Activated CD4-positive, alpha-beta T cell treated with anti-CD3 and anti-CD28 coated beads, Interleukin-2, amount 10 ng/mL, durations not matched to agents 24 days and 14 days (primary cell): ENCODE measurements around the gene NFX1. TPM values are rescaled to one million over a fixed set of nuclear protein-coding genes. Genes with fewer than 3 reads are reported as not detected.

Experiments used
- DNase-seq: peaks from one replicate; pipeline ENCODE4 v3.0.0; 2022
- H3K27ac Mint-ChIP-seq: one replicate; pipeline ENCODE4 v1.8.0; 2022; ENCODE audit warnings: mild to moderate bottlenecking, mixed read lengths
- H3K27me3 Mint-ChIP-seq: one replicate; pipeline ENCODE4 v1.8.0; 2022; ENCODE audit warnings: mixed read lengths
- H3K36me3 Mint-ChIP-seq: one replicate; pipeline ENCODE4 v1.8.0; 2022; ENCODE audit warnings: low read depth, mild to moderate bottlenecking, mixed read lengths
- H3K4me1 Mint-ChIP-seq: one replicate; pipeline ENCODE4 v1.8.0; 2021; ENCODE audit warnings: mixed read lengths
- H3K4me3 Mint-ChIP-seq: one replicate; pipeline ENCODE4 v1.8.0; 2022; ENCODE audit warnings: mild to moderate bottlenecking, moderate library complexity, mixed read lengths
- H3K9me3 Mint-ChIP-seq: one replicate; pipeline ENCODE4 v1.8.0; 2021; ENCODE audit warnings: mixed read lengths
- intact Hi-C: fragments of 100-400 bp; cut with micrococcal nuclease; formaldehyde crosslinking; loops from one replicate; pipeline ENCODE4 v1.15.1; 2023
- total RNA-seq: library from RNA; stranded (reverse); gene quantifications from 2 replicates; pipeline ENCODE4 v1.2.3, GENCODE V29; 2022

Gene NFX1
- total RNA-seq, result 37.2 and 38.7 TPM in 2 replicates

GRCh38 chr9:33290247-33291030, at the start of gene NFX1:
TSS of gene NFX1 (plus strand) at chr9:33290516. CDS start at chr9:33290573, 57 bp downstream.
- H3K4me1 Mint-ChIP-seq, result peaks cover 53% of the 10 kb centered on the region
- peaks cover 3% of the 10 kb centered on the region for H3K27me3 Mint-ChIP-seq
- intact Hi-C loops, result loop anchor here (1.0 to 10.0 kb wide), 11 partner anchors 16 to 759 kb away; partner anchors contain the start of genes APTX, B4GALT1, BAG1 and NOL6
- peak; percentile 100 for DNase-seq
- peaks cover 47% of the 10 kb centered on the region for H3K36me3 Mint-ChIP-seq
- peak within 1 kb of the TSS; percentile 99 for H3K4me3 Mint-ChIP-seq
- H3K9me3 Mint-ChIP-seq, result peaks cover 7% of the 10 kb centered on the region
- peak within 1 kb of the TSS; percentile 100 for H3K27ac Mint-ChIP-seq

- H3K9me3 Mint-ChIP-seq, result no peaks in the 10 kb centered on the region
- no peak overlapping the region for H3K27ac Mint-ChIP-seq
- H3K4me1 Mint-ChIP-seq, result peaks cover 9% of the 10 kb centered on the region
- H3K36me3 Mint-ChIP-seq, result no peaks in the 10 kb centered on the region
- no peak for DNase-seq
- intact Hi-C loops, result no loop called here
- H3K27me3 Mint-ChIP-seq, result no peaks in the 10 kb centered on the region
- no peak overlapping the region for H3K4me3 Mint-ChIP-seq
Observed at GRCh38 chr9:33241298-33241697, 49.0 kb upstream of the NFX1 start.

GRCh38 chr9:33242609-33243134, 47.6 kb upstream of the NFX1 start:
- Mint-ChIP-seq H3K27me3 (no peaks in the 10 kb centered on the region), H3K27ac (no peak overlapping the region), H3K9me3 (no peaks in the 10 kb centered on the region), H3K4me1 (peaks cover 9% of the 10 kb centered on the region), H3K4me3 (no peak overlapping the region), H3K36me3 (peaks cover 3% of the 10 kb centered on the region)
- DNase-seq, result no peak
- intact Hi-C loops, result no loop called here

GRCh38 chr9:33244137-33244784, 46.1 kb upstream of the NFX1 start:
- H3K27ac Mint-ChIP-seq, result no peak overlapping the region
- H3K27me3 Mint-ChIP-seq, result no peaks in the 10 kb centered on the region
- intact Hi-C loops, result no loop called here
- no peak overlapping the region for H3K4me3 Mint-ChIP-seq
- DNase-seq, result no peak
- peaks cover 10% of the 10 kb centered on the region for H3K36me3 Mint-ChIP-seq
- H3K9me3 Mint-ChIP-seq, result no peaks in the 10 kb centered on the region
- peaks cover 9% of the 10 kb centered on the region for H3K4me1 Mint-ChIP-seq

- H3K4me1 Mint-ChIP-seq, result peaks cover 9% of the 10 kb centered on the region
- no peaks in the 10 kb centered on the region for H3K27me3 Mint-ChIP-seq
- H3K9me3 Mint-ChIP-seq, result no peaks in the 10 kb centered on the region
- H3K36me3 Mint-ChIP-seq, result peaks cover 10% of the 10 kb centered on the region
- no peak overlapping the region for H3K27ac Mint-ChIP-seq
- intact Hi-C loops, result no loop called here
- no peak for DNase-seq
- H3K4me3 Mint-ChIP-seq, result no peak overlapping the region
Observed at GRCh38 chr9:33245341-33245740, 45.0 kb upstream of the NFX1 start.

GRCh38 chr9:33246269-33246860, 44.0 kb upstream of the NFX1 start:
- peaks cover 9% of the 10 kb centered on the region for H3K4me1 Mint-ChIP-seq
- H3K27me3 Mint-ChIP-seq, result no peaks in the 10 kb centered on the region
- intact Hi-C loops, result no loop called here
- H3K27ac Mint-ChIP-seq, result no peak overlapping the region
- H3K9me3 Mint-ChIP-seq, result no peaks in the 10 kb centered on the region
- H3K4me3 Mint-ChIP-seq, result no peak overlapping the region
- peaks cover 12% of the 10 kb centered on the region for H3K36me3 Mint-ChIP-seq
- no peak for DNase-seq

- intact Hi-C loops, result no loop called here
- no peak for DNase-seq
- Mint-ChIP-seq H3K27me3 (no peaks in the 10 kb centered on the region), H3K27ac (no peak overlapping the region), H3K36me3 (peaks cover 24% of the 10 kb centered on the region), H3K4me1 (peaks cover 6% of the 10 kb centered on the region), H3K4me3 (no peak overlapping the region), H3K9me3 (no peaks in the 10 kb centered on the region)
Observed at GRCh38 chr9:33248606-33249005, 41.7 kb upstream of the NFX1 start.

GRCh38 chr9:33249087-33249658, 41.1 kb upstream of the NFX1 start:
- Mint-ChIP-seq H3K27ac (no peak overlapping the region), H3K4me3 (no peak overlapping the region), H3K4me1 (peaks cover 2% of the 10 kb centered on the region), H3K36me3 (peaks cover 27% of the 10 kb centered on the region), H3K9me3 (no peaks in the 10 kb centered on the region), H3K27me3 (no peaks in the 10 kb centered on the region)
- intact Hi-C loops, result no loop called here
- no peak for DNase-seq

GRCh38 chr9:33249983-33250382, 40.3 kb upstream of the NFX1 start:
- intact Hi-C loops, result no loop called here
- H3K4me1 Mint-ChIP-seq, result peaks cover 2% of the 10 kb centered on the region
- peak overlapping the region; percentile 14 for H3K27ac Mint-ChIP-seq
- no peak overlapping the region for H3K4me3 Mint-ChIP-seq
- H3K27me3 Mint-ChIP-seq, result no peaks in the 10 kb centered on the region
- H3K36me3 Mint-ChIP-seq, result peaks cover 34% of the 10 kb centered on the region
- DNase-seq, result no peak
- no peaks in the 10 kb centered on the region for H3K9me3 Mint-ChIP-seq

GRCh38 chr9:33250458-33250995, 39.8 kb upstream of the NFX1 start:
- Mint-ChIP-seq H3K4me1 (peaks cover 2% of the 10 kb centered on the region), H3K9me3 (no peaks in the 10 kb centered on the region), H3K36me3 (peaks cover 35% of the 10 kb centered on the region), H3K27me3 (no peaks in the 10 kb centered on the region), H3K4me3 (no peak overlapping the region), H3K27ac (no peak overlapping the region)
- DNase-seq, result no peak
- intact Hi-C loops, result no loop called here

- Mint-ChIP-seq H3K4me3 (no peak overlapping the region), H3K4me1 (peaks cover 6% of the 10 kb centered on the region), H3K27ac (no peak overlapping the region), H3K36me3 (peaks cover 55% of the 10 kb centered on the region), H3K27me3 (no peaks in the 10 kb centered on the region), H3K9me3 (no peaks in the 10 kb centered on the region)
- intact Hi-C loops, result no loop called here
- no peak for DNase-seq
Observed at GRCh38 chr9:33254211-33254610, 36.1 kb upstream of the NFX1 start.

GRCh38 chr9:33255014-33255413, 35.3 kb upstream of the NFX1 start:
- no peak for DNase-seq
- Mint-ChIP-seq H3K27me3 (no peaks in the 10 kb centered on the region), H3K9me3 (no peaks in the 10 kb centered on the region), H3K4me3 (no peak overlapping the region), H3K4me1 (peaks cover 9% of the 10 kb centered on the region), H3K36me3 (peaks cover 63% of the 10 kb centered on the region), H3K27ac (peak overlapping the region; percentile 41)
- intact Hi-C loops, result no loop called here

- intact Hi-C loops, result no loop called here
- H3K9me3 Mint-ChIP-seq, result no peaks in the 10 kb centered on the region
- no peak overlapping the region for H3K4me3 Mint-ChIP-seq
- no peak overlapping the region for H3K27ac Mint-ChIP-seq
- no peak for DNase-seq
- H3K36me3 Mint-ChIP-seq, result peaks cover 67% of the 10 kb centered on the region
- H3K27me3 Mint-ChIP-seq, result no peaks in the 10 kb centered on the region
- peaks cover 12% of the 10 kb centered on the region for H3K4me1 Mint-ChIP-seq
Observed at GRCh38 chr9:33255471-33255870, 34.8 kb upstream of the NFX1 start.
